Body of pancreas (tissue), 4 donors: ENCODE results near the gene SEZ6L2.

ENCODE experiments used
- POLR2A ChIP-seq, 3 donors: fragments of 450-650 bp; IDR thresholded peaks; one replicate each; pipeline ENCODE4 v1.6.1; 2016; ENCODE audit warnings: antibody characterized with exemption in 3 of 3, mild to moderate bottlenecking in 2 of 3
- TF ChIP-seq, protein P1 (sequence below), 7 experiments: fragments of 450-650 bp in 4 of 7; fragments of 200-600 bp in 3 of 7; sonication (generic) in 3 of 7; IDR thresholded peaks; one replicate each; pipeline ENCODE4 v1.5.1; 2016 to 2019; ENCODE audit warnings: antibody characterized with exemption in 7 of 7

DNA sequence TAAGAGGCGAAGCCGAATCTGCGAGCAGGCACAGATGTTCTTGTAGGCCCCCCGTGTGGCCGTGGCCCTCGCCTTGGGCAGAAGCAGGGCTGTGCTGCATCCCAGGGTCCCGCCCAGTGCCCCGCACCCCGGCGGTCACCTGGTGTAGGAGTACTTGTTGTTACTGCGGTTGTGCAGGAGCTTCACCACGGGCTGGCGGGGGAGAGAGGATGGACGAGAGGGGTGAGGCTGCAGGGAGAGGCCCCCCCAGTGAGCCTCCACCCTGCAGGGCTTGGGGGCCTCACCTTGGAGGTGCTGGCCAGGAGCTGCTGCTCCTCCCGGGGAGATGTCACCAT lies 12.3 kb upstream of the SEZ6L2 start:
- TF ChIP-seq, protein P1, sequence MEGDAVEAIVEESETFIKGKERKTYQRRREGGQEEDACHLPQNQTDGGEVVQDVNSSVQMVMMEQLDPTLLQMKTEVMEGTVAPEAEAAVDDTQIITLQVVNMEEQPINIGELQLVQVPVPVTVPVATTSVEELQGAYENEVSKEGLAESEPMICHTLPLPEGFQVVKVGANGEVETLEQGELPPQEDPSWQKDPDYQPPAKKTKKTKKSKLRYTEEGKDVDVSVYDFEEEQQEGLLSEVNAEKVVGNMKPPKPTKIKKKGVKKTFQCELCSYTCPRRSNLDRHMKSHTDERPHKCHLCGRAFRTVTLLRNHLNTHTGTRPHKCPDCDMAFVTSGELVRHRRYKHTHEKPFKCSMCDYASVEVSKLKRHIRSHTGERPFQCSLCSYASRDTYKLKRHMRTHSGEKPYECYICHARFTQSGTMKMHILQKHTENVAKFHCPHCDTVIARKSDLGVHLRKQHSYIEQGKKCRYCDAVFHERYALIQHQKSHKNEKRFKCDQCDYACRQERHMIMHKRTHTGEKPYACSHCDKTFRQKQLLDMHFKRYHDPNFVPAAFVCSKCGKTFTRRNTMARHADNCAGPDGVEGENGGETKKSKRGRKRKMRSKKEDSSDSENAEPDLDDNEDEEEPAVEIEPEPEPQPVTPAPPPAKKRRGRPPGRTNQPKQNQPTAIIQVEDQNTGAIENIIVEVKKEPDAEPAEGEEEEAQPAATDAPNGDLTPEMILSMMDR (IDR thresholded peaks at IDR 0.05) = no peak
- TF ChIP-seq POLR2A (IDR thresholded peaks at IDR 0.05) = no peak
